ENCODE data around the gene CDKAL1. TPM values are rescaled to one million over a fixed set of nuclear protein-coding genes. Genes with fewer than 3 reads are reported as not detected.

CDKAL1 gene
- total and polyA plus RNA-seq, 2 of the 13 experiments (the other 11 are each of a cell fraction or from before 2014, with no cell fraction given), result 9.5 to 27.7 TPM

DNA sequence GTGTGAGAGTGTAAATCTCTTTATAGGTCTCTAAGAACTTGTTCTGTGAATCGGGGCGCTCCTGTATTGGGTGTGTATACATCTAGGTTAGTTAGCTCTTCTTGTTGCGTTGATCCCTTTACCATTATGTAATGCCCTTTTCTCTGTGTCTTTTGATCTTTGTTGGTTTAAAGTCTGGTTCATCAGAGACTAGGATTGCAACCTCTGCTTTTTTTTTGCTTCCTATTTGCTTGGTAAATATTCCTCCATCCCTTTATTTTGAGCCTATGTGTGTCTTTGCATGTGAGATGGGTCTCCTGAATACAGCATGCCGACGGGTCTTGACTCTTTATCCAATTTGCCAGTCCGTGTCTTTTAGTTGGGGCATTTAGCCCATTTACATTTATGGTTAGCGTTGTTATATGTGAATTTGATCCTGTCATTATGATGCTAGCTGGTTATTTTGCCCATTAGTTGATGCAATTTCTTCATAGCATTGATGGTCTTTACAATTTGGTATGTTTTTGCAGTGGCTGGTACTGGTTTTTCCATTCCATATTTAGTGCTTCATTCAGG lies 60.1 kb downstream of the CDKAL1 start (continued):
- TF ChIP-seq MIER3 (CRISPR knock-in tag; IDR thresholded peaks at IDR 0.05; ENCODE audit: borderline replicate concordance) (peak; percentile 79), TBL1XR1 (IDR thresholded peaks at IDR 0.05; ENCODE audit: borderline replicate concordance, low read length, partially characterized antibody) (peak; percentile 64), FOXP1 (IDR thresholded peaks at IDR 0.05) (peak; percentile 12; the same call in 1 of the 2 replicates), FOXP1 (CRISPR knock-in tag; IDR thresholded peaks at IDR 0.05) (peak; percentile 88), HMG20A (CRISPR knock-in tag; IDR thresholded peaks at IDR 0.05; ENCODE audit: borderline replicate concordance) (peak; percentile 80; the same call in 1 of the 2 replicates), SIX1 (CRISPR knock-in tag; IDR thresholded peaks at IDR 0.05; ENCODE audit: borderline replicate concordance) (peak; percentile 65), ZBTB20 (CRISPR knock-in tag; IDR thresholded peaks at IDR 0.05; ENCODE audit: borderline replicate concordance, low read depth) (peak; percentile 78; the same call in 1 of the 2 replicates), KDM6A (CRISPR knock-in tag; IDR thresholded peaks at IDR 0.05; ENCODE audit: low read depth) (0 out of 2 replicates have a peak, but pooled peaks have one; percentile 15), PITX1 (CRISPR knock-in tag; IDR thresholded peaks at IDR 0.05) (peak; percentile 73; the same call in 1 of the 2 replicates), HOXD1 (CRISPR knock-in tag; IDR thresholded peaks at IDR 0.05) (peak; percentile 53; the same call in 1 of the 2 replicates), TCF7 (IDR thresholded peaks at IDR 0.05; ENCODE audit: low read depth) (peak; percentile 94), ZNF639 (CRISPR knock-in tag; conservative IDR thresholded peaks at IDR 0.05) (0 out of 2 replicates have a peak, but pooled peaks have one; percentile 34), HMG20B (CRISPR knock-in tag; conservative IDR thresholded peaks at IDR 0.05) (peak; percentile 52; the same call in 1 of the 2 replicates), CEBPB (IDR thresholded peaks at IDR 0.05; ENCODE audit: borderline replicate concordance, low read depth, low read length) (peak; percentile 50; the same call in 1 of the 2 replicates), SNAPC2 (CRISPR knock-in tag; IDR thresholded peaks at IDR 0.05) (0 out of 2 replicates have a peak, but pooled peaks have one; percentile 56), KLF16 (CRISPR knock-in tag; IDR thresholded peaks at IDR 0.05) (peak in 1 of 2 experiments; percentile 67; a peak in 1 of 4 replicates), ZFP1 (CRISPR knock-in tag; IDR thresholded peaks at IDR 0.05) (peak; percentile 75), CEBPG (CRISPR knock-in tag; IDR thresholded peaks at IDR 0.05) (peak; percentile 82), RCOR2 (CRISPR knock-in tag; IDR thresholded peaks at IDR 0.05) (peak; percentile 55; the same call in 1 of the 2 replicates), JUNB (CRISPR knock-in tag; IDR thresholded peaks at IDR 0.05; ENCODE audit: borderline replicate concordance) (peak; percentile 73; the same call in 1 of the 2 replicates), SAP130 (CRISPR knock-in tag; IDR thresholded peaks at IDR 0.05; ENCODE audit: low read depth) (peak; percentile 61), ZNF614 (CRISPR knock-in tag; IDR thresholded peaks at IDR 0.05; ENCODE audit: borderline replicate concordance) (peak; percentile 77), KAT8 (CRISPR knock-in tag; IDR thresholded peaks at IDR 0.05) (peak; percentile 76), IRF2 (CRISPR knock-in tag; IDR thresholded peaks at IDR 0.05) (peak; percentile 68; the same call in 1 of the 2 replicates)
- TF ChIP-seq, protein P1, sequence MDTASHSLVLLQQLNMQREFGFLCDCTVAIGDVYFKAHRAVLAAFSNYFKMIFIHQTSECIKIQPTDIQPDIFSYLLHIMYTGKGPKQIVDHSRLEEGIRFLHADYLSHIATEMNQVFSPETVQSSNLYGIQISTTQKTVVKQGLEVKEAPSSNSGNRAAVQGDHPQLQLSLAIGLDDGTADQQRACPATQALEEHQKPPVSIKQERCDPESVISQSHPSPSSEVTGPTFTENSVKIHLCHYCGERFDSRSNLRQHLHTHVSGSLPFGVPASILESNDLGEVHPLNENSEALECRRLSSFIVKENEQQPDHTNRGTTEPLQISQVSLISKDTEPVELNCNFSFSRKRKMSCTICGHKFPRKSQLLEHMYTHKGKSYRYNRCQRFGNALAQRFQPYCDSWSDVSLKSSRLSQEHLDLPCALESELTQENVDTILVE (CRISPR knock-in tag; IDR thresholded peaks at IDR 0.05), result peak; percentile 56; the same call in 1 of the 2 replicates
- TF ChIP-seq, protein P2, sequence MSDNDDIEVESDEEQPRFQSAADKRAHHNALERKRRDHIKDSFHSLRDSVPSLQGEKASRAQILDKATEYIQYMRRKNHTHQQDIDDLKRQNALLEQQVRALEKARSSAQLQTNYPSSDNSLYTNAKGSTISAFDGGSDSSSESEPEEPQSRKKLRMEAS (IDR thresholded peaks at IDR 0.05), result 0 out of 2 replicates have a peak, but pooled peaks have one; percentile 25
- TF ChIP-seq, protein P3, sequence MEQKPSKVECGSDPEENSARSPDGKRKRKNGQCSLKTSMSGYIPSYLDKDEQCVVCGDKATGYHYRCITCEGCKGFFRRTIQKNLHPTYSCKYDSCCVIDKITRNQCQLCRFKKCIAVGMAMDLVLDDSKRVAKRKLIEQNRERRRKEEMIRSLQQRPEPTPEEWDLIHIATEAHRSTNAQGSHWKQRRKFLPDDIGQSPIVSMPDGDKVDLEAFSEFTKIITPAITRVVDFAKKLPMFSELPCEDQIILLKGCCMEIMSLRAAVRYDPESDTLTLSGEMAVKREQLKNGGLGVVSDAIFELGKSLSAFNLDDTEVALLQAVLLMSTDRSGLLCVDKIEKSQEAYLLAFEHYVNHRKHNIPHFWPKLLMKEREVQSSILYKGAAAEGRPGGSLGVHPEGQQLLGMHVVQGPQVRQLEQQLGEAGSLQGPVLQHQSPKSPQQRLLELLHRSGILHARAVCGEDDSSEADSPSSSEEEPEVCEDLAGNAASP (CRISPR knock-in tag; IDR thresholded peaks at IDR 0.05; ENCODE audit: borderline replicate concordance), result peak; percentile 37; the same call in 1 of the 2 replicates
- TF ChIP-seq, protein P4, sequence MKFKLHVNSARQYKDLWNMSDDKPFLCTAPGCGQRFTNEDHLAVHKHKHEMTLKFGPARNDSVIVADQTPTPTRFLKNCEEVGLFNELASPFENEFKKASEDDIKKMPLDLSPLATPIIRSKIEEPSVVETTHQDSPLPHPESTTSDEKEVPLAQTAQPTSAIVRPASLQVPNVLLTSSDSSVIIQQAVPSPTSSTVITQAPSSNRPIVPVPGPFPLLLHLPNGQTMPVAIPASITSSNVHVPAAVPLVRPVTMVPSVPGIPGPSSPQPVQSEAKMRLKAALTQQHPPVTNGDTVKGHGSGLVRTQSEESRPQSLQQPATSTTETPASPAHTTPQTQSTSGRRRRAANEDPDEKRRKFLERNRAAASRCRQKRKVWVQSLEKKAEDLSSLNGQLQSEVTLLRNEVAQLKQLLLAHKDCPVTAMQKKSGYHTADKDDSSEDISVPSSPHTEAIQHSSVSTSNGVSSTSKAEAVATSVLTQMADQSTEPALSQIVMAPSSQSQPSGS (CRISPR knock-in tag; IDR thresholded peaks at IDR 0.05), result peak; percentile 76; the same call in 1 of the 2 replicates
